Measurements from ENCODE around the gene RAPSN.

The RAPSN gene

DNA sequence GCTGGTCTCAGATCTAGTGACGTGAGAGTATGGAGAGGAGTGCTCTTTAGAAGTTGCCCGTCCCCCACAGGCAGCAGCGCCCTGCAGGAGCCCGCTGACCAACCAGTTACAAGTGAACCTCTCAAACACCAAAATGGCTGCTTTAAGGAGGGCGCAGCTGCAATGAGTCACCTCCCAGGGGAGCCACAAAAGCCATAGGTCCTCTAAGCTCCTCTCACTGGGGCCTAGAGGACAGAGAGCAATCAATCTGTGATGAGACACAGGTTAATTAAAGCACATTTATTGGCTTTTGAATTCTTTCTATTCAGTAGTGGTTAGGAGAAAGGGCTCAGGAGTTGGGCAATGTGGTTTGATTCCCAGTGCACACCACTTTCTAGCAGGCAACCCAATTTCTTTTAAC is 15.5 kb upstream of the RAPSN start:
- peak; percentile 20 for DNase-seq

DNA sequence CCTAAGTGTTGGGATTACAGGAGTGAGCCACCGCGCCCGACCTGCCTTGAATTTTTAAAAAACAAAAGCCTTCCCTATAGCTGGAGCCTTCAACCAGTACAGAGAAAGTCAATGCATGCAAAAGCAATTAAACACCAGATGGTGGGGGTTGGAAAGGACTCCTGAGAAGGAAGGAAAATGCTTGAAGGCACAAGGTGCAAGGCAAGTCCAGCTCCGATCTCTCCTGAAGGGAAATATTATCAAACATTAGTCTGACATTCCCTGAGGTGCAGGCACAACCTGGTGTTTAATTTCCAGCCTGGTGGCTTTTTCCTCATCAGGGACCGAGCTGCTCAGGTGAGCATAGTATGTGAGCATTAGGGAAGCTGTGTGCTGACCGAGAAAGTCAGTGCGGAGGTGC is 12.9 kb upstream of the RAPSN start:
- DNase-seq = no peak

DNA sequence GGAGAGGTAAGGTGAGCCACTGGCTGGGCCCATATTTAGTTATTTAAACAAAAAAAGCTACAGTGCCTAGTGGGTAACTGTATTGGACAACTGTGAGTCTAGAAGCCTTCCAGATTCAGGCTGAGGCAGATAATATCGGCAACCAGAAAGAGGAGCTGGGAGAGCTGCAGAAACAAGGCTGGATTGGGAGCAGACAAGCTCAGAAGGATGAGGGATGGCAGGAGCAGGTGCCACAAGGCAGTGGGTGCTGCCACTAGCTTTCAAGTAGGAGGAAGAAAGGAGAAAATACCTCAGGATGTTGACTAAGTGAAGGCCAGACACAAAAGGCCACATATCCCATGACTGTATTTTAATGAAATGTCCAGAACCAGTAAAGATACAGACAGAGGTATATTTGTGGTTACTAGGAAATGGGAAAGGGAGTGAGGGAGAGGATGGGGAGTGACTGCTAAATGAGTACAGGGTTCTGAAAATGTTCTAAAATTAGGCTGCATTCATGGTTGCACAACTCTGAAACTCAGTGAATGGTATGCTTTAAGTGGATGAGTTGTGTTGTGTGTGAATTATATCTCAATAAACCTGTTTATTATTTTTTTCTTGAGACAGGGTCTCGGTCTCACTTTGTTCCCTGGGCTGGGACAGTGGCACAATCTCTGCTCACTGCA is 11.8 kb upstream of the RAPSN start:
- DNase-seq = no peak

DNA sequence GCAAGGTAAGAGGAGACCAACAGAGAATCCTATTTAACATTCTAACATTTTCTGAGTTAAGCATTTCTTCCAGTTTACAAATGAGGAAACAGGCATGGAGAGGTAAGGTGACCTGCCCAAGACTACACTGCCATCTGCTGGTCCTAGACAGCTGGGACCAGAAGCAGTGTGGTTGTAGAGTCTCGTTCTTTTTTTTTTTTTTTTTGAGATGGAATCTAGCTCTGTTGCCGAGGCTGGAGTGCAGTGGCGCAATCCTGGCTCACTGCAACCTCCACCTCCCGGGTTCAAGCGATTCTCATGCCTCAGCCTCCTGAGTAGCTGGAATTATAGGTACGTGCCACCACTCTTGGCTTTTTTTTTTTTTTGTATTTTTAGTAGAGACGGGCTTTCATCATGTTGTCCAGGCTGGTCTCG is 5.3 kb upstream of the RAPSN start:
- peak; percentile 76 for DNase-seq

DNA sequence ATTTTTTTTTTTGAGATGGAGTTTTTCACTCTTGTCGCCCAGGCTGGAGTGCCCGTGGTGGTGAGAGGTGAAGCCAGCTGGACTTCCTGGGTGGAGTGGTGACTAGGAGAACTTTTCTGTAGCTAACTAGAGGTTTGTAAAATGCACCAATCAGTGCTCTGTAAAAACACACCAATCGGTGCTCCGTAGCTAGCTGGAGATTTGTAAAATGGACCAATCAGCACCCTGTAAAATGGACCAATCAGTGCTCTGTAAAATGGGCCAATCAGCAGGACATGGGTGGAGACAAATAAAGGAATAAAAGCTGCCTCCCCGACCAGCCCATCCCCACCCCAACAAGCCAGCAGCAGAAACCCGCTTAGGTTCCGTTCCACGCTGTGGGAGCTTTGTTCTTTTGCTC is 4.4 kb upstream of the RAPSN start:
- DNase-seq = no peak

DNA sequence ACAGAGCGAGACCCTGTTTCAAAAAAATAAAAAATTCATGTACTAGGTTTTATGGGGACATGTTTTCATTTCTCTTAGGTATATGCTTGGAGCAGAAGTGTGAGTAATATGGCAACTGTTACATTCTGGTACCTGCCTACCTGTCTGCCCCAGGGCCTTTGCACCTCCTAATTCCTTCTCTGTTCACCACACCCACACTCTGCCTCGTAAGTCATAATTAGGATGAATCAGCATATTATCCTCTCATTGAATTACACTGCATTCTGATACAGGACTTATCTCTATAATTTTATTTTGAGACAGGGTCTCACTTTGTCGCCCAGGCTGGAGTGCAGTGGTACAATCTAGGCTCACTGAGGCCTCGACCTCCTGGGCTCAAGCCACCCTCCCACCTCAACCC is 3.1 kb upstream of the RAPSN start:
- DNase-seq = no peak

DNA sequence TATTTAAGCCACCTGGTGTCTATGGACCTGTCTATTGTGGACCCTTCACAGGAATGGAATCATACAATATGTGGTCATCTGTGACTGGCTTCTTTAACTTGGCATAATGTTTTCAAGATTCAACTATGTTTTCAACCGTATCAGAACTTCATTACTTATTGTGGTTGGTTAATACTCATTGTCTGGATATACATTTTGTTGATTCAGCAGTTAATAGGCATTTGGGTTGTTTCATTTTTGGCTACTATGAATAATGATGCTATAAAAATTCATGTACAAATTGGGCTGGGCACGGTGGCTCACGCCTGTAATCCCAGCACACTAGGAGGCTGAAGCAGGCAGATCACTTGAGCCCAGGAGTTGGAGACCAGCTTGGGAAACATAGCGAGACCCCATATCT is 2.5 kb upstream of the RAPSN start:
- DNase-seq = no peak

DNA sequence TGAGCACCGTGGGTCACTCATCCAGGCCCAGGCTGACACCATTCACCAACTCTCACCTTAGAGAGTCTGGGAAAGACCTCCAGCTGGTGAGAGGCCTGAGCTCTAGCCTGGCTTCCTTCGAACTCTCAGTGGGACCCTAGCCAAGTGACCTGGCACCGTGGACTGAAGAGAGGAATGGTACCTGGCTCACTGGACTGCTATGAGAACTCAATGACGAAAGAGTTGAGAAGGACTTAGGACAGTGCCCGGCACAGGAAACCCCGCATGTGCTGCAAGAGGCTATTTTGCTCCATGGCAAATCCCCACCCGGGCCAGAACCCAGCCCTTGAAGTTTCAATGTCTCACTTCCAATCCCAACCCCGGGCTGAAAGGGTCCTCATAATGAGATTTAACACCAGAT is 605 bp upstream of the RAPSN start:
- no peak for DNase-seq

DNA sequence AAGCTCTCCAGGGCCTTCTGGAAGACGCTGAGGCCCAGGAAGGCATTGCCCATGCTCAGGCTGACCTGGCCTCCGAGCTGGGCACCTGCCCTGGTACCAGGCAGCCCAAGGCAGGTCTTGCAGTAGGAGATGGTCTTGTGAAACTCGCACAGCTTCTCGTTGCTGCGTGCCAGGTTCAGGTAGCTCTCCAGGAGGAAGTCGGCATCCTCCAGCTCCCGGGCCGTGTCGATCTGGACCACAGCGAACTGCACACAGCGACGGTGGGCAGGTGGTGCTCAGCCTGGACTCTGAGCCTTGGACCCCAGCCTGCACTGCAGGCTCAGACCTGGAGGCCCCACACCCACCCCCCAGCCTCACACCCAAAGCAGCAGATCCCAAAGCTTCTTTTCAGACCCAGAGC is 1.0 kb downstream of the RAPSN start:
- DNase-seq = no peak

DNA sequence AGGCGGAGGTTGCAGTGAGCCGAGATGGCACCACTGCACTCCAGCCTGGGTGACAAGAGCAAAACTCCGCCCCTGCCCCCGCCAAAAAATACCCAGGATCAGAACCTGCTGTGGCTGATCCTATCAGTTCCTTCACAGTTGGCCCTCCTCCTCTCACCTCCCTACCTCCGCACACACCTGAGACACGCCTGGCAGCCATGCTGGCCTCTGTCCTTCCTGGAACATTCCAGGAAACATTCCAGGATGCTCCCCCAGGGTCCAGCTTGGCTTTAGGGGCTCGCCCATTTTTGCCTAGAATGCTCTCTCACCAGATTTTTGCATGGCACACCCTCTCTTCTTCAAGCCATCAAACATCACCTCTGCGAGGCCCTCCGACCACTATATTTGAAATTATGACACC is 2.1 kb downstream of the RAPSN start:
- DNase-seq = no peak

DNA sequence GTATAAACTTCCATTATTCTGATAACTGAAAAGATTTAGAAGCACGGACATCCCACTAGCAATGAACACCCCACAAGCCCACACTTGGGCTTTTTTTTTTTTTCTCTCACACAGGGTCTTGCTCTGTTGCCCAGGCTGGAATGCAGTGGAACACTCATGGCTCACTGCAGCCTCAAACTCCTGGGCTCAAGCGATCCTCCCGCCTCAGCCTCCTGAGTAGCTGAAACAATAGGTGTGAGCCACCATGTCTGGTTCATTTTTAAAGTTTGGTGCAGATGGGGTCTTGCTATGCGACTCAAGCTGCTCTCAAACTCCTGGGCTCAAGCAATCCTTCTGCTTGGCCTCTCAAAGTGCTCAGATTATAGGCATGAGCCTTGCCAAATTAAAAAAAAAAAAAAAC is 3.1 kb downstream of the RAPSN start:
- no peak for DNase-seq

DNA sequence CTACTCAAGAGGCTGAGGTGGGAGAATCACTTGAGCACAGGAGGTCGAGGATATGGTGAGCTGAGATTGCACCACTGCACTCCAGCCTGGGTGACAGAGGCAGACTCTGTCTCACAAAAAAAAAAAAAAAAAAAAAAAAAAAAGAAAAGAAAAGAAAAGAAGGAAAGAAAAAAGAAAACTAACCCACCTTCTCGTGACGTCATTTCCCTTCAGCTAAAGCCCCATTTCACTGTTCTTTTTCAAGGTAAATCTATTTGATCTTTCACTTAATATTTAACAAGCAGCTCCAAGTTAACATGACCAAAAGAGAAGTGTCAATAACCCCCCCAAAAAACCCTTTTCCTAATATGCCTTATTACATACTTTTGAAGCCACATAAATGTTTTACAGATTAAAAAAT is 5.1 kb downstream of the RAPSN start:
- DNase-seq = no peak

DNA sequence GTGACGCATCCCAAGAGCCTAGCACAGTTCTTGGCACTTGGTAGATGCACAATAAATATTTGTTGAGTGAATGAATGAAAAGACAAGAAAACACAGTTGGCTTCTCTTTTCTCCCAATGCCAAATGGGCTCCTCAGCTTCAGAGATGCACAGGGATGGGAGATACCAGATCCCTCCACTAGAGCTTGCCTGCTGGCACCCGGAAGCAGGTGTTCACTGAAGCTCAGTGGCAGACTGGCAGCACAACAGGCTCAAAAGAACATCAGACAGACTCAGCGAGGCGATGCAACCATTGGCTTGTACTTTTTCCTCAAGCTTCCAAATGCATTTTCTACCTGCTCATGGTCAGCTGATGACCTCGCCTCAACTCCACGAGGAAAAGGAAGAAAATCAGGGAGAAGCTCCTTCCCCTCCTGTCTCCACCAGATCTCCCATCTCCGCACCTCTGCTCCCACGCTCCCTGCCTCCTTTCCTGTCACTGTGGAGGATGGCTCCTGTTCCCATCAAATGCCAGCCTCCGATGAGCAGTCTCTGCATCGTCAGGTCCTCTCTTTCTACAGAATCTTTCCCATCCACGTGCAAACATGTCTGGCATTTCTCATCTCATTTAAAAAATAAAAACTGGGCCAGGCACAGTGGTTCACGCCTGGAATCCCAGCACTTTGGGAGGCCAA is 5.8 kb downstream of the RAPSN start:
- no peak for DNase-seq

DNA sequence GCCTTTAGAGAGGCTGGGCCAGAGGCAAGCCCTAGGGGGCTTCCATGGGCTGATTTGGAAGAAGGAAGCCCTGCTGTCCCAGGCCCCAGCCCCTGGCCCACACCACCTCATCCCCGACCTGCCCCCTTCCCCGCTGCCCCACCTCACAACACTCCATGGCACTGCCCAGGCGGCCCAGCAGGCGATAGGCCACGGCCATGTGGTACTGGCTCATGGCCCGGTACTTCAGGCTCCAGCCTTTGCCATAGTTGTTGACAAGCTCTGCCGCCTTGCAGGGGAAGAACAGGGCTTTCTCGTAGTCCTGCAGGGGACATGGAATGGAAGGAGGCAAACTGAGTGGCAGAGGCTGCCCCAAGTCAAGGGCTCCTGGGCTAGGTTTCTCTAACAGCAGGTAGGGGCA is 6.4 kb downstream of the RAPSN start:
- DNase-seq = no peak

DNA sequence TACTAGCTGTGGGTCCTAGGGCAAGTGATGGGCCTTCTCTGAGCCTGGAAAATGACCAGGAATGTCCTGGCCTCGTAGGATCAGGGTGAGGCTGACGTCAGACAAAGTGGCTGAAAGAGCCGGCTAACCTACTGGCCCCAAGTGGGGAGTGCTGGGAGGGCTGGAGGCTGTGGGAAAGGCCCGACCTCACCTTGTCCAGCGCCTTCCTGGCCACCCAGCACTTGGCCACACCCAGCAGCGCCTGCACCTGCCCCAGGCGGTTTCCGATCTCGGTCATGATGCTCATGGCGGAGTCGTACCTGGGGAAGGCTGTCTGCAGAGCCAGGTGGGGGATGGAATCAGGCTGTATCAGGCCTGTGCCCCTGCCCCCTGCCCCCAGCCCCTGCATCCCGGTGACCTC is 7.5 kb downstream of the RAPSN start:
- DNase-seq = no peak

DNA sequence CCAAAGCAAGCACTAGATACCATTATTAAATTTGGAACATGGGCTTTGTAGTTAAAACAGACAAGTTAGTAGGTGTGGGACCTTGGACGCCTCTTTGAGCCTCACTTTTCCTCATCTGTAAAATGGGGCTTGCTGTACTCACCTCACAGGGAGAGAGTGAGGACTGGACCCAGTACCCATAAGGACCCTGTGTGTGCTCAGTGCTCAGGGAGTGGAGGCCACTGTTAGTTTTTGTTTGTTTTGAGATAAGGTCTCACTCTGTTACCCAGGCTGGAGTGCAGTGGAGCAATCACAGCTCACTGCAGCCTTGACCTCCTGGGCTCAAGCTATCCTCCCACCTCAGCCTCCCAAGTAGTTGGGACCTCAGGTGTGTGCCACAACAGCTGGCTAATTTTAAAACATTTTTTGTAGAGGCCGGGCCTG is 8.9 kb downstream of the RAPSN start:
- DNase-seq = no peak

DNA sequence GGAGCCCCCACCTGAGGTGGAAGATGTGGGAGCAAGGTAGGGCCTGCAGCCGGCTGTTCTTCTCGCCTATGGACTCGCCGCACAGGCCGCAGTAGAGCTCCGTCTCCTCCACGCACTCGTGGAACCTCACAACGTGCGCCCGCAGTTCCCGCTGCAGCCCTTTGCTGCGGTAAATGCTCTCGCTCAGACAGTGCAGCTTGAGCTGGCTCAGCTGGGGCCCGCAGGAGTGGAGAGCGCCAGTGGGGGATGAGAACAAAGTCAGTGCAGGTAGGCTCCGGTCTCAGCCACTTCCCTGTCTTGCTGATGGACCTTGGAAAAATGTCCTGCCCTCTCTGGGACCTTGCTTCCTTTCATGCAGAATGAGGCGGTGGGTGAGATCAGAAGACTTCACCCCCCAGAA is 10.2 kb downstream of the RAPSN start:
- no peak for DNase-seq

DNA sequence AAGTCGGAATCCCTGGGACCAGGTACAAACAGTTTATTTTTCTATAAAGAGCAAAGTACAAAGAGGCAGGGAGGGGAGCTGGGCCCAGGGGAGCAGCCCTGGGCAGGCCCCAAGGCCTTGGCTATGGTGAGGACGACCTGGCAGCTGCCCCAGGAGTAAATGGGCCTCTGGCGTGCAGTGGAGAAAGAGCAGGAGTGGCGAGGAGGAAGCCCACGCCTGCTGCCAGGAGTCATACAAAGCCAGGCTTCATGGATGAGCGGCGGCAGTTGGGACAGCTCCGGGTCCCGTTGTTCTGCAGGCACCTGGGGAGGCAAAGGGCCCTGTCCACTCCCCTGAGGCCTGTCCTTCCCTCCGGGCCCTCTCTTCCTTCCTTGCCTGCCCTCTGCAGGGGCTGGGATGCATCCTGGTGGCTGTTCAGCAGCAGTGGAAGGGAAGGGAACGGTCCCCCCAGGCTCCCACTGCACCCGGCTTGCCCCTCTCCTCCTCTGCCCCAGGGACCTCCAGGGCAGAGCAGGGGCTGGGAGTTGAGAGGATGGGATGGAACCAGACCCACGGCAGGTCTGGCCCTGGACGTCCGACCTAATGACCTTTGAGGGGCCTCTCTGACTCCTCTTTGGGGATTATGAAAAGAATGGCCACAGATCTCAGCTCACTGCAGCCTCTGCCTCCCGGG is 11.1 kb downstream of the RAPSN start:
- no peak for DNase-seq

DNA sequence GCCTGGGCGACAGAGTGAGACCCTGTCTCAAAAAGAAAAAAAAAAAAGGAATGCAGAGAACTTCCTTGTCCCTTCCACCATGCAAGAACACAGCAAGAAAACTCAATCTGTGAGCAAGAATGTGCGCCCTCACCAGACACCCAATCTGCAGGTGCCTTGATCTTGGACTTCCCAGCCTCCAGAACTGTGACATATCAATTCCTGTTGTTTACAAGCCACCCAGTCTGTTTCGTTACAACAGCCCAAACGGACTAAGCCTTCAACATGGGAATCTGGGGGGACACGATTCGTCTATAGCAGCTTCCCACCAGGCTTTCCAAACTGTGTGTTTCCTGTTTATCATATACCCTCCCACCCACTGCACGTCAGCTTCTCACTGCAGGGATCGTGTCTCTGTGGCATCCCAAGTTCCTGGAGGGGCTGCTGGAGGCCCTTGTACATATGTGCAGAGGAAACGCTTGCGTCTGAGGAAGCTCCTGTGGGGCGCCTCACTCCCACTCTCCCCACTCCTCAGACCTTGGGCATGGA is 11.7 kb downstream of the RAPSN start:
- DNase-seq = no peak

DNA sequence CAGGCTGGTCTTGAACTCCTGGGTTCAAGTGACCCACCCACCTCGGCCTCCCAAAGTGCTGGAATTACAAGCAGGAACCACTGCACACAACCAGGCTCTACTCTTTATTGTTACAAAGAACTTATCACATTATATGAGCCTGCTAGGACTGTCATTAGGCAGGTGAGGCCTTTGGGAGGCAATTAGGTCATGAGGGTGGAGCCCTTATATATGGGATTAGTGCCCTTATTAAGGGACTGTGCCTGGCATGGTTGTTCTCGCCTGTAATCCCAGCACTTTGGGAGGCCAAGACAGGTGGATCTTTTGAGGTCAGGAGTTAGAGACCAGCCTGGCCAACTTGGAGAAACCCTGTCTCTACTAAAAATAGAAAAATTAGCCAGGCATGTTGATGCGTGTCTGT is 12.2 kb downstream of the RAPSN start:
- no peak for DNase-seq

DNA sequence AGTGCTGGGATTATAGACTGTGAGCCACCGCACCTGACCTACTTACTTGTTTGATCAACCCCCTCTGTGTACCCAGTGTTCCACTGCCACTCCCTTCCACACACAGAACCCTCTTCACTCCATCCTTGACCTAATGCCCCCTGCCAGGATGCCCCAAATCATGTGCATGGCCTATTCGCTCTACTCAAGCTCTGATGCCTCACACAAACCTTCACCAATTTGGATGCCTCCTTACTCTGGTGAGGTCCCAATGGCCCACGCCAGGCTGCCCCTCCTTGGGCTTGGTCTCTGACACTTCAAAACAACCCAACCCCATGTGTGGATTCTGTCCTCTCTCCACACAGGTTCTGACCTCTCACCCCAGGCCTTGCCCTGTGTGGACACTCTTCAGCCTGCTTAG is 13.2 kb downstream of the RAPSN start:
- DNase-seq = no peak

DNA sequence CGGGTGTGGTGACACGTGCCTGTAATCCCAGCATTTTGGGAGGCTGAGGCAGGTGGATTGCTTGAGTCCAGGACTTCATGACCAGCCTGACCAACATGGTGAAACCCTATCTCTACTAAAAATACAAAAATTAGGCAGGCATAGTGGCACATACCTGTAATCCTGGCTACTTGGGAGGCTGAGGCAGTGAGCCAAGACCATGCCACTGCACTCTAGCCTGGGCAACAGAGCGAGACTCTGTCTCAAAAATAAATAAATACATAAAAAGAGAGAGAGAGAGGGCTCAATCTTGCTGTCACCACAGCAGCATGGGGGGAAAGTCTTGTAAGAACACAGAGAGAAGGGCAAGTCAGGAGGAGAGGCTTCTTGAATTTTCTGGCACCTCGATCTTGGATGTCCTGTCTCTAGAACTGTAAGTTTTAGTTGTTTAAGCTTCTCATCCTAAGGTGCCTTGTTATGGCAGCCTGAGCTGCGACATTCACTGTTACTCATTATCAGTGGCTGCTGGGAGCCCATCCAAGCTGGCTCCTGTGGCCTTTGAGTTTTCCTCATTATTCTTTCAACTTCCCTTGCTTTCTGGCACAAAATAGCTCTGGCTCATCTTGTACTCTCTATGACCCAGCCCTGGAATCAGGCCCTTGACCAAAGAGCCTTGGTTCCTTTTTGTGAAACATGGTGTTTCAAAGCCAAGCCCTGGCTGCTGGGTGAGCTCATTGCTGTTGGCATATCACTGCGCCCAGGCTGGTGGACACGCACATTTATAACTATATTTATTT is 14.7 kb downstream of the RAPSN start:
- no peak for DNase-seq

DNA sequence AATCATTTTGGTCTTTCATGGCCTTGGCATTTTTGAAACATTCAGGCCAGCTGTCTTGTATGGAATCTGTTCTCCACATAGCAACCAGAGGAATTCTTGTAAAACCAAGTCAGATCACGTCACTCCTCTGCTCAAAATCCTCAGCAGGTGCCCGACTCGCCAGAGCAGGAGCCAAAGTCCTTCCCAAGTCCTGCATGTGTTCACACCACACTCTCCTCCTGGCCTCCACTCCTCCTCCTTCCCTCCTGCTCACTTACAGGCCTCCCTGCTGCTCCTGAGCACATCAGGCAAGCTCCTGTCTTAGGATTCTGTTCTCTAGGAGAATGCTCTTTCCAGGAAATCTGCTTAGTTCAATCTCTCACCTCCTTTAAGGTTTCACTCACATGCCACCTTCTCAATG is 15.8 kb downstream of the RAPSN start:
- DNase-seq = no peak

All from HCEC 1CT (cell line).